GM12875 (cell line): Measurements from ENCODE around the gene PPP1R9A.

Experiments
- H3K4me3 ChIP-seq: one replicate; pipeline ENCODE4 v1.5.1; 2011; ENCODE audit warnings: low read depth, low read length, control low read depth
- CTCF ChIP-seq: IDR thresholded peaks from 2 replicates; pipeline ENCODE4 v1.5.1; 2011; ENCODE audit warnings: low read depth, mild to moderate bottlenecking, control low read depth, inconsistent platforms, low read length, moderate library complexity, borderline replicate concordance; ENCODE audit not compliant: insufficient read depth

Gene PPP1R9A

GRCh38 chr7:95047291-95047690, 139.9 kb downstream of the PPP1R9A start:
- no peak for TF ChIP-seq CTCF

GRCh38 chr7:95052566-95053094, 145.2 kb downstream of the PPP1R9A start:
- no peak overlapping the region for H3K4me3 ChIP-seq
- TF ChIP-seq CTCF: no peak

More at GRCh38 chr7:95047291-95047690, 139.9 kb downstream of the PPP1R9A start:
- no peak overlapping the region for H3K4me3 ChIP-seq

GRCh38 chr7:95054386-95054785, 147.0 kb downstream of the PPP1R9A start:
- no peak for TF ChIP-seq CTCF
- H3K4me3 ChIP-seq: no peak overlapping the region

DNA sequence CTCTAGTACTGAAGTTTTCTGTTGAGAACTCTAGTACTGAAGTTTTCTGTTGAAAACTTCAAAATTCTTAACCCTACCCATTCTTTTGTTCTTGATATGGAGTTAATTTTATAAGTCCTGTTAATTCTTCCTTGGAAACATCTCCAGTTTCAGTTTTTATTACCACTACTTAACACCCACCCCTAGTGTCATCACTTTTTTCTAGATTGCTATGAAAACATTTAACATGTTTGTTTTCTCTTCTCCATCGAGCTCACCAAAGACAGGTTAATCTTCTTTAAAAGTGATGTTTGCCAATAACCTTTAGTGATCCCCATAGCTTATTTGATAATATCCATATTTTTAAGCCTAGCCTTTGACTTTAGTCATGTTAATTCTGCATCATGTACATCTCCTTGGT, 147.9 kb downstream of the PPP1R9A start:
- no peak overlapping the region for H3K4me3 ChIP-seq
- no peak for TF ChIP-seq CTCF

DNA sequence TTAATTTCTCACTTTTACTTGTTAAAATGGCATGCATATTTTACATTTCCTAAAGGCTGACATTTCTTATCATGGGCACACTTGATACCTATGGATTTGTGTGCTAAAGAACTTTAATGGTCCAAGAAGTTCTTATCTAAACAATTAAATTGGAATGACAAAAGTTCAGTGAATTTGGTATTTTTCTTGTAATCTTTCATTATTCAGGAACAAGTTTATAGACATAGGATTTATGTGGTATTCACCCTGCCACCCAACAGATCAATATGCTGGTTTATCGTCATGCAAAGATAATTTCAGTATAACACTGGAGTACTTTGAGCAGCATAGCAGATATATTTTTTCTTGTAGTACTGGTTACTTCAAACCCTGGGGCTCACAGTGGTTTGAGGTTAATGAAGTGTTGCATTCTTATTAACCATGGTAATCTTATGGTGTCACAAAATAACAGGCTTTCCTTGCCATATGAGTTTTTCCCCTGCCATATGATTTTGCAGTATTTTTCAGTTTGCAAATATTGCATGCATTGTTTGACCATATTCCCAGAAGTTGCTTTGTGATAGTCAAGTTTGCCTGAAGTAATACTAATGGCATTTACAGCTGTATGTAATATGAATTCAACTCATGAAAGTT, 148.8 kb downstream of the PPP1R9A start:
- no peak overlapping the region for H3K4me3 ChIP-seq
- no peak for TF ChIP-seq CTCF

- TF ChIP-seq CTCF: no peak
- H3K4me3 ChIP-seq: no peak overlapping the region
These were observed 149.5 kb downstream of the PPP1R9A start for GRCh38 chr7:95056901-95057300.

- H3K4me3 ChIP-seq: no peak overlapping the region
- TF ChIP-seq CTCF: no peak
These were observed 152.5 kb downstream of the PPP1R9A start for GRCh38 chr7:95059842-95060313.
